G401 (cell line): ENCODE data around the gene SCYL1. TPM values are rescaled to one million over a fixed set of nuclear protein-coding genes. Genes with fewer than 3 reads are reported as not detected.
A peak's percentile ranks its signal among the peaks of the same experiment; 100 is the strongest.
"Not testable (repeated sequence)": the region's sequence is repeated elsewhere in the genome, so short reads cannot be mapped to it uniquely, and the experiment has no call there.

Experiments used
- DNase-seq: peaks from one replicate; pipeline ENCODE4 v3.0.0-alpha.2; 2015; ENCODE audit warnings: low spot score
- in situ Hi-C: cut with HindIII; loops from 2 replicates; pipeline ENCODE4 v1.10.0; 2016; ENCODE audit warnings: low sequenced_read_pairs, mixed read lengths
- total RNA-seq: library from RNA; depleted of rRNA; stranded (reverse); fragments of >200 nt; shearing (Covaris generic); gene quantifications from 2 replicates; pipeline ENCODE4 v1.2.3, GENCODE V29; 2014

Gene SCYL1
- total RNA-seq, 1 experiment from 2014 or later: 80.4 TPM

DNA sequence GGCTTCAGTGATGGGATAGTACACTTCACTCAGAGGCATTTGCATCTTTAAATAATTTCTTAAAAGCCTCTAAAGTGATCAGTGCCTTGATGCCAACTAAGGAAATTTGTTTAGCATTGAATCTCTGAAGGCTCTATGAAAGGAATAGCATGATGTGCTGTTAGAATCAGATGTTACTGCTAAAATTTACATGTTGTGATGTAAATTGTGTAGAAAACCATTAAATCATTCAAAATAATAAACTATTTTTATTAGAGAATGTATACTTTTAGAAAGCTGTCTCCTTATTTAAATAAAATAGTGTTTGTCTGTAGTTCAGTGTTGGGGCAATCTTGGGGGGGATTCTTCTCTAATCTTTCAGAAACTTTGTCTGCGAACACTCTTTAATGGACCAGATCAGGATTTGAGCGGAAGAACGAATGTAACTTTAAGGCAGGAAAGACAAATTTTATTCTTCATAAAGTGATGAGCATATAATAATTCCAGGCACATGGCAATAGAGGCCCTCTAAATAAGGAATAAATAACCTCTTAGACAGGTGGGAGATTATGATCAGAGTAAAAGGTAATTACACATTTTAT is 21.4 kb upstream of the SCYL1 start:
- in situ Hi-C loops: loop anchor here (25.0 kb wide), 1 partner anchor 141 kb away; the partner anchor contains the start of gene TIGD3

GRCh38 chr11:65503949-65504673 is 20.8 kb upstream of the SCYL1 start:
- DNase-seq: peak; percentile 45
- in situ Hi-C loops: loop anchor here (25.0 kb wide), 1 partner anchor 142 kb away; the partner anchor contains the start of gene TIGD3

More for the DNA sequence above, 21.4 kb upstream of the SCYL1 start:
- no peak for DNase-seq

- DNase-seq: peak; percentile 35
- in situ Hi-C loops: loop anchor here (25.0 kb wide), 1 partner anchor 143 kb away; the partner anchor contains the start of gene TIGD3
Observed at GRCh38 chr11:65504674-65505465, 20.0 kb upstream of the SCYL1 start.

DNA sequence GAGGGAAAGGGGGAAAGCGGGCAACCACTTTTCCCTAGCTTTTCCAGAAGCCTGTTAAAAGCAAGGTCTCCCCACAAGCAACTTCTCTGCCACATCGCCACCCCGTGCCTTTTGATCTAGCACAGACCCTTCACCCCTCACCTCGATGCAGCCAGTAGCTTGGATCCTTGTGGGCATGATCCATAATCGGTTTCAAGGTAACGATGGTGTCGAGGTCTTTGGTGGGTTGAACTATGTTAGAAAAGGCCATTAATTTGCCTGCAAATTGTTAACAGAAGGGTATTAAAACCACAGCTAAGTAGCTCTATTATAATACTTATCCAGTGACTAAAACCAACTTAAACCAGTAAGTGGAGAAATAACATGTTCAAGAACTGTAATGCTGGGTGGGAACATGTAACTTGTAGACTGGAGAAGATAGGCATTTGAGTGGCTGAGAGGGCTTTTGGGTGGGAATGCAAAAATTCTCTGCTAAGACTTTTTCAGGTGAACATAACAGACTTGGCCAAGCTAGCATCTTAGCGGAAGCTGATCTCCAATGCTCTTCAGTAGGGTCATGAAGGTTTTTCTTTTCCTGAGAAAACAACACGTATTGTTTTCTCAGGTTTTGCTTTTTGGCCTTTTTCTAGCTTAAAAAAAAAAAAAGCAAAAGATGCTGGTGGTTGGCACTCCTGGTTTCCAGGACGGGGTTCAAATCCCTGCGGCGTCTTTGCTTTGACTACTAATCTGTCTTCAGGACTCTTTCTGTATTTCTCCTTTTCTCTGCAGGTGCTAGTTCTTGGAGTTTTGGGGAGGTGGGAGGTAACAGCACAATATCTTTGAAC is 19.2 kb upstream of the SCYL1 start:
- DNase-seq: peak; percentile 37
- in situ Hi-C loops: loop anchor here (25.0 kb wide), 1 partner anchor 143 kb away; the partner anchor contains the start of gene TIGD3

GRCh38 chr11:65506290-65506771 is 18.6 kb upstream of the SCYL1 start:
- in situ Hi-C loops: loop anchor here (25.0 kb wide), 1 partner anchor 144 kb away; the partner anchor contains the start of gene TIGD3
- DNase-seq: peak; percentile 28

DNA sequence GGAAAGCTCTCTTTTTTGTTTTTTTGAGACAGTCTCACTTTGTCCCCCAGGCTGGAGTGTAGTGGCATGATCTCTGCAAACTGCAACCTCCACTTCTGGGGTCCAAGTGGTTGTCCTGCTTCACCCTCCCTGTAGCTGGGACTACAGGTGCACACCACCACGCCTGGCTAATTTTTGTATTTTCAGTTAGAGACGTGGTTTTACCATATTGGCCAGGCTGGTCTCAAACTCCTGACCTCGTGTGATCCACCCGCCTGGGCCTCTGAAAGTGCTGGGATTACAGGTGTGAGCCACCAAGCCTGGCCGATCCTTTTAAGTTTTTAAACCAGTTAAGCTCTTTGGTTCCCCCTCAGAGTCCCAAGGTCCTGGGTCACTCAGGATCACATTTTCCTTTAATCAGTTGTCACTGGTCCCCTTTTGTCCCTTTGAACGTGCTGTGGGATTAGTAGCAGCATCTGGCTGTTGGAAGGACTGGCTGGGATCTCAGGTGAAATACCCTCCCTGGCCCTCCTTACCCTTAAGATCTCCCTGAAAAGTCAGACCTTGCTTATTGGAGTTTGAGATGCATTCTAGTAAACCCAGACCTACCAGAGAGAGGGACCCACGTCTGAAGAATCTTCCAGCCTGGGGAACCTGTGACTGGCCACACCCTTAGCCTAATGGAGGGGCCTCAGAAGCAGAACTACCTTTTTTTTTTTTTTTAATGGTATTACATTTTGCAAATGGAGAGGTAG is 17.9 kb upstream of the SCYL1 start:
- in situ Hi-C loops: loop anchor here (25.0 kb wide), 1 partner anchor 145 kb away; the partner anchor contains the start of gene TIGD3

DNA sequence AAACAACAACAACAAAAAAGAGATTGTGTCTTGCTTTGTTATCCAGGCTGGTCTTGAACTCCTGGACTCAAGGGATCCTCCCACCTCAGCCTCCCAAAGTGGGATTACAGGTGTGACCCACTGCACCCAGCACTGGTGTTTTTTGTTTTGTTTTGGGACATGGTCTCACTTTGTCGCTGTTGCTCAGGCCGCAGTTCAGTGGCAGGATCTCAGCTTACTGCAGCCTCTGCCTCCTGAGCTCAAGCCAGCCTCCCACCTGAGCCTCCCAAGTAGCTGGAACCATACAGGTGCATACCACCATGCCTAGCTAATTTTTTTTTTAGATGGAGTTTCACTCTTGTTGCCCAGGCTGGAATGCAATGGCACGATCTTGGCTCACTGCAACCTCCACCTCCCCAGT is 12.6 kb upstream of the SCYL1 start:
- in situ Hi-C loops: loop anchor here (25.0 kb wide), 1 partner anchor 150 kb away; the partner anchor contains the start of gene TIGD3
- DNase-seq: not testable (repeated sequence)

More for the DNA sequence above, 17.9 kb upstream of the SCYL1 start:
- peak; percentile 77 for DNase-seq

- no peak for DNase-seq
- in situ Hi-C loops: loop anchor here (25.0 kb wide), 1 partner anchor 154 kb away; the partner anchor contains the start of gene TIGD3
Observed at GRCh38 chr11:65516135-65516968, 8.5 kb upstream of the SCYL1 start.

GRCh38 chr11:65518941-65519549 is 5.8 kb upstream of the SCYL1 start:
- in situ Hi-C loops: loop anchor here (25.0 kb wide), 1 partner anchor 157 kb away; the partner anchor contains the start of gene TIGD3

GRCh38 chr11:65521777-65522521 is 2.9 kb upstream of the SCYL1 start:
- not testable (repeated sequence) for DNase-seq
- in situ Hi-C loops: loop anchor here (25.0 kb wide), 1 partner anchor 160 kb away; the partner anchor contains the start of gene TIGD3

More at GRCh38 chr11:65518941-65519549, 5.8 kb upstream of the SCYL1 start:
- DNase-seq: not testable (repeated sequence)

DNA sequence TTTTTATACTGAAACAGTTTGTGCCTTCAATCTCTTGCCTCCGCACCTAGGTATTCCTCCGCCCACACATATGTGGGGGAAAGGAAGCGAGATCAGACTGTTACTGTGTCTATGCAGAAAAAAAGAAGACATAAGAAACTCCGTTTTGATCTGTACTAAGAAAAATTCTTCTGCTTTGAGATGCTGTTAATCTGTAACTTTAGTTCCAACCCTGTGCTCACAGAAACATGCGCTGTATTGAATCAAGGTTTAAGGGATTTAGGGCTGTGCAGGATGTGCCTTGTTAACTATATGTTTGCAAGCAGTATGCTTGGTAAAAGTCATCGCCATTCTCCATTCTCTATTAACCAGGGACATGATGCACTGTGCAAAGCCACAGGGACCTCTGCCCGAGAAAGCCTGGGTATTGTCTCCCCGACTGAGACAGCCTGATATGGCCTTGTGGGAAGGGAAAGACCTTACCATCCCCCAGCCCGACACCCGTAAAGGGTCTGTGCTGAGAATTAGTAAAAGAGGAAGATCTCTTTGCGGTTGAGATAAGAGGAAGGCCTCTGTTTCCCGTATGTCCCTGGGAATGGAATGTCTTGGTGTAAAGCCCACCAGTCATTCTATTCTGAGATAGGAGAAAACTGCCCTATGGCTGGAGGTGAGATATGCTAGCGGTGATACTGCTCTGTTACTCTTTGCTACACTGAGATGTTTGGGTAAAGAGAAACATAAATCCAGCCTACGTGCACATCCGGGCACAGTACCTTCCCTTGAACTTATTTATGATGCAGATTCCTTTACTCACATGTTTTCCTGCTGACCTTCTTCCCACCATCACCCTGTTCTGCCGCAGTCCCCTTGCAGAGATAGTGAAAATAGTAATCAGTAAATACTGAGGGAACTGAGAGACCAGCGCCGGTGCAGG is 1.9 kb upstream of the SCYL1 start:
- in situ Hi-C loops: loop anchor here (25.0 kb wide), 1 partner anchor 161 kb away; the partner anchor contains the start of gene TIGD3
- not testable (repeated sequence) for DNase-seq

DNA sequence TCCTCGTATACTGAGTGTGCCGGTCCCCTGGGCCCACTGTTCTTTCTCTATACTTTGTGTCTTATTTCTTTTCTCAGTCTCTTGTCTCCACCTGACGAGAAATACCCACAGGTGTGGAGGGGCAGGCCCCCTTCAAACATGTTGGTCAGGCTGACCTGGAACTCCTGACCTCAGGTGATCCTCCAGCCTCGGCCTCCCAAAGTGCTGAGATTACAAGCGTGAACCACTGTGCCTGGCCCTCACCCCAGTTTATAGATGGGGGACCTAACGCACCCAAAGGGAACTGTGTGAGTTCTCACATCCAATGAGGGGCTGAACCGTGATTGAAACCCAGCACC is 1.3 kb upstream of the SCYL1 start:
- in situ Hi-C loops: loop anchor here (25.0 kb wide), 1 partner anchor 161 kb away; the partner anchor contains the start of gene TIGD3
- not testable (repeated sequence) for DNase-seq

- DNase-seq: no peak
- in situ Hi-C loops: loop anchor here (25.0 kb wide), 1 partner anchor 162 kb away; the partner anchor contains the start of gene TIGD3
Observed at GRCh38 chr11:65524014-65524740, 706 bp upstream of the SCYL1 start.
